ENCODE measurements around the gene SYTL3. TPM values are rescaled to one million over a fixed set of nuclear protein-coding genes. Genes with fewer than 3 reads are reported as not detected.

Gene SYTL3
- total RNA-seq, 6 experiments from 2014 or later = 3.1 to 5.7 (median 3.9) TPM

- no peak overlapping the region for H3K4me3 Mint-ChIP-seq
- TF ChIP-seq, protein P1, sequence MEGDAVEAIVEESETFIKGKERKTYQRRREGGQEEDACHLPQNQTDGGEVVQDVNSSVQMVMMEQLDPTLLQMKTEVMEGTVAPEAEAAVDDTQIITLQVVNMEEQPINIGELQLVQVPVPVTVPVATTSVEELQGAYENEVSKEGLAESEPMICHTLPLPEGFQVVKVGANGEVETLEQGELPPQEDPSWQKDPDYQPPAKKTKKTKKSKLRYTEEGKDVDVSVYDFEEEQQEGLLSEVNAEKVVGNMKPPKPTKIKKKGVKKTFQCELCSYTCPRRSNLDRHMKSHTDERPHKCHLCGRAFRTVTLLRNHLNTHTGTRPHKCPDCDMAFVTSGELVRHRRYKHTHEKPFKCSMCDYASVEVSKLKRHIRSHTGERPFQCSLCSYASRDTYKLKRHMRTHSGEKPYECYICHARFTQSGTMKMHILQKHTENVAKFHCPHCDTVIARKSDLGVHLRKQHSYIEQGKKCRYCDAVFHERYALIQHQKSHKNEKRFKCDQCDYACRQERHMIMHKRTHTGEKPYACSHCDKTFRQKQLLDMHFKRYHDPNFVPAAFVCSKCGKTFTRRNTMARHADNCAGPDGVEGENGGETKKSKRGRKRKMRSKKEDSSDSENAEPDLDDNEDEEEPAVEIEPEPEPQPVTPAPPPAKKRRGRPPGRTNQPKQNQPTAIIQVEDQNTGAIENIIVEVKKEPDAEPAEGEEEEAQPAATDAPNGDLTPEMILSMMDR (IDR thresholded peaks at IDR 0.05) = no peak
- H3K27ac Mint-ChIP-seq = no peak overlapping the region
- DNase-seq = no peak
- no peaks in the 10 kb centered on the region for H3K4me1 Mint-ChIP-seq (ENCODE audit: low read depth)
- peaks cover 9% of the 10 kb centered on the region for H3K9me3 Mint-ChIP-seq
- H3K36me3 Mint-ChIP-seq (ENCODE audit: low read depth) = peaks cover 17% of the 10 kb centered on the region; the same call in 1 of the 2 replicates
- no peaks in the 10 kb centered on the region; the same call in 1 of the 2 replicates for H3K27me3 Mint-ChIP-seq (ENCODE audit: insufficient read depth)
Measured at GRCh38 chr6:158729906-158730540, 80.2 kb downstream of the SYTL3 start.

DNA sequence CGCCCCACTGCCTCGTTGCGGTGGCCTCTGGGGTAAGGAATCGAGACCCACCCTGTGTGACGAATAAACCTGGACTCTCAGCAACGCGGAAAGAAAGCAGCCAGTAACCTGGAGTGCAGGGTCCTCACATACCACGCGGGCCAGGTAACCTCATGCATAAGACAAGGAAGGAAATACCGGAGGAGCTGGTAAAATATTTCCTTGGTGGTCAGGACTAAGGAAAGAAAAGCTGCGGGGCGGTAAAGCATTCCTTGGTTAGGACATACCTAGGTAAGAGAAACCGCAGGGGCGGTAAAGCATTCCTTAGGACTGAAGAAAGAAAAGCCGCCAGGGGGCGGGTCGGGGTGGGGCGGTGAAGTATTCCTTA, 80.7 kb downstream of the SYTL3 start:
- Mint-ChIP-seq H3K27ac (no peak overlapping the region), H3K36me3 (ENCODE audit: low read depth) (peaks cover 17% of the 10 kb centered on the region; the same call in 1 of the 2 replicates), H3K4me1 (ENCODE audit: low read depth) (no peaks in the 10 kb centered on the region), H3K4me3 (no peak overlapping the region), H3K9me3 (peaks cover 9% of the 10 kb centered on the region), H3K27me3 (ENCODE audit: insufficient read depth) (no peaks in the 10 kb centered on the region; the same call in 1 of the 2 replicates)
- no peak for DNase-seq
- TF ChIP-seq, protein P1 (IDR thresholded peaks at IDR 0.05) = no peak

DNA sequence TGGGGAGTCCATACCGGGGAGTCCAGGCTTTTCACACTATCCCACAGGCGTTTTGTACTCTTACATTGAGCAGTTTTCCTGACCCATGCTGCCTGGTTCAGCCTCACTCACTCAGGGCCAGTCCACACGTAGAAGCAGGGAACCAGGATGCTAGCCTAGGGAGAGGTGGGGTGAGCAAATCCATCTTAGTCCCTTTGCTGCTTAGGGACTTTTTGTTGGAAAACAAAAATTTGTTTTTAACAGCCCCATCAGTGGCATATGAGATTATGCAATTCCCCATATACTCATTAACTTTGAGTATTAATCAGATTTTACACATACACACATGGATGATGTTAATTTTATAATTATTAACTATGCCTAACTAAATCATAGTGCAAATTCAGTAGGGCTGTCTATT, 85.2 kb downstream of the SYTL3 start:
- Mint-ChIP-seq H3K27me3 (ENCODE audit: insufficient read depth) (no peaks in the 10 kb centered on the region; the same call in 1 of the 2 replicates), H3K4me1 (ENCODE audit: low read depth) (peaks cover 25% of the 10 kb centered on the region), H3K9me3 (peaks cover 15% of the 10 kb centered on the region), H3K36me3 (ENCODE audit: low read depth) (peaks cover 29% of the 10 kb centered on the region), H3K27ac (no peak overlapping the region), H3K4me3 (no peak overlapping the region)
- DNase-seq = no peak
- TF ChIP-seq, protein P1 (IDR thresholded peaks at IDR 0.05) = no peak

DNA sequence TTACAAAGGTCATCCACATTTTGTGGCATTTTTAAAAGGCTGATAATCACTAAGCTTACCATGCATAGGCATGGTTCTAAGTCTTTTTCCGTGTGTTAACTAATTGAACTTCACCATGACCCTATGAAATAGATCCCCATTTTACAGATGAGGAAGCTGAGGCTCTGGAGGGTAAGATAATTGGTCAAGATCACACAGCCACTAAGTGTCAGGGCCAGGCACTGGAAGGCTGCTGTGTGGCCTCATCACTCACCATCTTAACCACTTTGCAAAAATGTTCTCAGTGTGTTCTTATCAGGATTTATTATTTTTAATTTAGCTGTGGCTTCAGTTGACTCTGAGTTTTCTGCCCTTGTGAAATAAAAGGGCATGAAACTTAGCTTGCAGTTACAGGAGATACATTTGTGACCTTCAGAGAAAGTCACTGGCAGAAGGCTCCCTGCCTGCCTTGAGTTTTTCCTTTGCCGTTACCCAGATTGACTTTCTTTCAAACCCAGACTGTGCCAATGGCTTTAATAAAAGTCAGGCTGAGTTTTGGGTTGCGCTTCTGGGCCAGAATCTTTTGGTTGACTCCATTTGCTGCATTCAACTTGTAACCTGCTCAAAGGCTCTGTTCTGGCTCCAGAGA, 87.3 kb downstream of the SYTL3 start:
- Mint-ChIP-seq H3K27me3 (ENCODE audit: insufficient read depth) (no peaks in the 10 kb centered on the region; the same call in 1 of the 2 replicates), H3K9me3 (peaks cover 15% of the 10 kb centered on the region), H3K36me3 (ENCODE audit: low read depth) (peaks cover 41% of the 10 kb centered on the region), H3K27ac (no peak overlapping the region), H3K4me1 (ENCODE audit: low read depth) (peaks cover 25% of the 10 kb centered on the region), H3K4me3 (no peak overlapping the region)
- TF ChIP-seq, protein P1 (IDR thresholded peaks at IDR 0.05) = no peak
- no peak for DNase-seq

DNA sequence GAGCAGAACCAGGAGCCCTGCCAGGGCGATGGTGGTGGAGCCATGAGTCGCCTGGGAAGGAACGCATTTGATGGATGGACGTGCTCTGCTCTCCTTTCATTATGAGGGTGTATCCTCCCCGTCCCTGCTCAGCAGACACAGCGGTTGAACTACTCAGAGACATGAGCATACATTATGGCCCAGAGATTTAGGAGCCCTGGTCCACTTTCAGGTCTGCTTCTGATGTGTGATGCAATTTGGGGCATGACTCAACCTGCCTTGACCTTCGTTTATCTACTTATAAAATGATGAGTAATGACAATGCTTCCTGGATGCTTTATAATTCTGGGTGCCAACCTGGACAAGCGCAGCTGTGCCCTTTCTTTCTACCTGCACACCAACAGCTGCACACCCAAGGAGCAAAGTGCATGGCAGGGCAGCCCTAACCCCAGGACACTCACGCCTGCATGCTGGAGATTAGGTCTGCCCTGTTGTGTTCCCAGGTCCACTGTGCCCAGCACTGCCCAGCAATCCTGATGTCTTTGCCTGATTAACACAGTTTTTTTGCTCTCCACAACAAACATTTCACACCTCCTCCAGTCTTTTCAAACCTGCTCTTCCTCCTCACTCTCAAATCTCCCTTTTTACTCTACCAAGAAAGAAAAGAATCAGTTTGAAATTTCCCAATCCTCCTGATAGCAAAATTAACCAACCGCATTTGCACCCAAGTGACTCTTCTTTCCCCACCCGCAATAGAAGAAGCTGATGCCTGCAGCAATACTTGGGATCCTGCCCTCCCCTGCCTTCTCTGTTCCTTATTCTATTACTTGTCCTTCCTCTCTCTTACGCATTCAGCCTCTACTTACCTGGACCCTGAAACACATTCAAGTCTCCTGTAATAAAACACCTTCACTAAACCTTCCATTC, 88.1 kb downstream of the SYTL3 start:
- H3K27me3 Mint-ChIP-seq (ENCODE audit: insufficient read depth) = no peaks in the 10 kb centered on the region; the same call in 1 of the 2 replicates
- TF ChIP-seq, protein P1 (IDR thresholded peaks at IDR 0.05) = no peak
- H3K4me1 Mint-ChIP-seq (ENCODE audit: low read depth) = peaks cover 25% of the 10 kb centered on the region
- H3K36me3 Mint-ChIP-seq (ENCODE audit: low read depth) = peaks cover 37% of the 10 kb centered on the region
- DNase-seq = peak; percentile 42
- no peak overlapping the region for H3K27ac Mint-ChIP-seq
- peaks cover 15% of the 10 kb centered on the region for H3K9me3 Mint-ChIP-seq
- H3K4me3 Mint-ChIP-seq = no peak overlapping the region

Data from HFFc6 (cell line).